Measurements from ENCODE around the gene TMEM233.
"Not testable (repeated sequence)": the region's sequence is repeated elsewhere in the genome, so short reads cannot be mapped to it uniquely, and the experiment has no call there.

The TMEM233 gene

DNA sequence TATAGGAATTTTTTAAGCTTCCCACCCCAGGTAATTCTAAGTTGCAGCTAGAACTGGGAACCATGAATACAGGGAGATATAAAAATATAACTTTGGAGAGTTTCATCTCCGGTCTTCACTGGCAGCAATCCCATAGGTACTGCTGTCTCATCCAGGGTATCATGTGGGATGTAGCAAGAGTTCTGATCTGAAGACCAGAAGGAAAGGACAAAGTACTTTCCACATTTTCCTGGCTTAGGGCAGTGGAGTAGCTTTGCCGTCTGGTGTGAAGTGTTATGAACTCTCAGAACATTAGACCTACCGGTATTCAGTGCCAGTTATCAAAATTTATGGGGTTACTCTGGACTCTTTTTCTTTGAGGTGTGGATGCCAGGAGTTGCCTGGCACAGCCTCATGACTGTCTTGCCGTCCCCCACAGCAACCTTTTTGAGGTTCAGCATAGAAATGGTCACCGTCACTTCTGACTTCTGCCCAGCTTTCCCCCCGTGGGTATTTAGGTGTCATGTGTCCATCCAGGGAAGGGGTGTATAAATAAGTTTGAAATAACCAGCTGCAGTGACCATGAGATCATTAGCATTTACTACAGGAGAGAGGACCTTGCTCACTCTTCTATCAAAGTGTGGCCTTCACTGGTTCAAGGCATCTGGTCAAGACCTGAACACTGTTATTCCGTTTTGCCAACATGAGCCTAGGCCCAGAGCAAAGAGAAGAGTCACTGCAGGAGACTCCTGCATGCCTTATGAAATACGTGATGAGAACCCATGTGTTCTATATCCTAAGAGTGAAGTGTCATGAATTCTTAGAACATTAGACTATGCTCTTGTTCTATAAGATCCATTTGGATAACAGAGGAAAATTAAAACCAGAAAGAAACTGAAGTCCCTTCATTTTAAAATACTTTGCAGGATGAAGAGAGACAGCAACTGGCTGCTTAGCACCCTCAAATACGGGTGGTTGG, 22.2 kb downstream of the TMEM233 start:
- H3K23ac ChIP-seq (ENCODE audit: low read length): no peak overlapping the region
- H4K8ac ChIP-seq (ENCODE audit: low read depth, low read length): no peak overlapping the region
- no peak overlapping the region for H2AFZ ChIP-seq (ENCODE audit: insufficient read depth, low read length, poor library complexity)
- H2BK5ac ChIP-seq (ENCODE audit: low read depth, low read length, poor library complexity): no peak overlapping the region
- no peak overlapping the region for H4K91ac ChIP-seq (ENCODE audit: low read depth, low read length)
- H3K9me3 ChIP-seq (ENCODE audit: insufficient read depth, low read depth, low read length): peaks cover 3% of the 10 kb centered on the region
- H3K27ac ChIP-seq (ENCODE audit: low read depth, low read length): no peak overlapping the region
- no peaks in the 10 kb centered on the region for H3K79me2 ChIP-seq (ENCODE audit: control insufficient read depth, insufficient read depth, low read length, poor library complexity)
- no peak overlapping the region for H2BK120ac ChIP-seq (ENCODE audit: insufficient read depth, low read length, poor library complexity)
- no peaks in the 10 kb centered on the region for H3K4me1 ChIP-seq (ENCODE audit: control insufficient read depth in 1 of 2, insufficient read depth in 2 of 2, low read length in 2 of 2)
- peak in 1 of 2 donors; percentile 54 for DNase-seq
- no peak overlapping the region for H3K4me2 ChIP-seq (ENCODE audit: low read length)
- WGBS (ENCODE audit: extremely low coverage, insufficient coverage, insufficient read length): no CpG with 5 or more reads among the region's 9 CpGs
- H2BK12ac ChIP-seq (ENCODE audit: low read length): no peak overlapping the region
- H3K36me3 ChIP-seq (ENCODE audit: control insufficient read depth in 1 of 2, insufficient read depth in 2 of 2, low read length in 2 of 2): no peaks in the 10 kb centered on the region
- no peak overlapping the region for H3K14ac ChIP-seq (ENCODE audit: low read length)
- H3K9ac ChIP-seq (ENCODE audit: low read length): no peak overlapping the region
- H2AK5ac ChIP-seq (ENCODE audit: low read length): no peak overlapping the region
- H3K4ac ChIP-seq (ENCODE audit: low read depth, low read length): no peak overlapping the region
- H3K27me3 ChIP-seq (ENCODE audit: insufficient read depth, low read length): no peaks in the 10 kb centered on the region
- no peak overlapping the region for H4K12ac ChIP-seq (ENCODE audit: low read depth, low read length)
- H3K18ac ChIP-seq (ENCODE audit: low read length): no peak overlapping the region
- no peaks in the 10 kb centered on the region for H3K79me1 ChIP-seq (ENCODE audit: low read length)
- no peak overlapping the region for H3K4me3 ChIP-seq (ENCODE audit: low read depth, low read length)

DNA sequence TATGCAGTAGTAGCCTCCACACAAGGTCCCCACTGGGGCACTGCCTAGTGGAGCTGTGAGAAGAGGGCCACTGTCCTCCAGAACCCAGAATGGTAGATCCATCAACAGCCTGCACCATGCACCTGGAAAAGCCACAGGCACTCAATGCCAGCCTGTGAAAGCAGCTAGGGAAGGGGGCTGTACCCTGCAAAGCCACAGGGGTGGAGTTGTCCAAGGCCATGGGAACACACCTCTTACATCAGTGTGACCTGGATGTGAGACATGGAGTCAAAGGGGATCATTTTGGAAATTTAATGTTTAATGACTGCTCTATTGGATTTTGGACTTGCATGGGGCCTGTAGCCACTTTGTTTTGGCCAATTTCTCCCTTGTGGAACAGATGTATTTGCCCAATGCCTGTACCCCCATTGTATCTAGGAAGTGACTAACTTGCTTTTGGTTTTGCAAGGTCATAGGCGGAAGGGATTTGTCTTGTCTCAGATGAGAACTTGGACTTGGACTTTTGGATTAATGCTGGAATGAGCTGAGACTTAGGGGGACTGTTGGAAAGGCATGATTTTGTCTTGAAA, 24.8 kb downstream of the TMEM233 start:
- not testable (repeated sequence) for H3K4ac ChIP-seq (ENCODE audit: low read depth, low read length); H3K4me1 ChIP-seq (ENCODE audit: control insufficient read depth in 1 of 2, insufficient read depth in 2 of 2, low read length in 2 of 2); H3K36me3 ChIP-seq (ENCODE audit: control insufficient read depth in 1 of 2, insufficient read depth in 2 of 2, low read length in 2 of 2); H3K79me2 ChIP-seq (ENCODE audit: control insufficient read depth, insufficient read depth, low read length, poor library complexity); H3K9ac ChIP-seq (ENCODE audit: low read length); H3K14ac ChIP-seq (ENCODE audit: low read length); H3K4me2 ChIP-seq (ENCODE audit: low read length); H3K27me3 ChIP-seq (ENCODE audit: insufficient read depth, low read length); H2BK5ac ChIP-seq (ENCODE audit: low read depth, low read length, poor library complexity); H3K23ac ChIP-seq (ENCODE audit: low read length); DNase-seq; H2AK5ac ChIP-seq (ENCODE audit: low read length); H4K12ac ChIP-seq (ENCODE audit: low read depth, low read length); H4K91ac ChIP-seq (ENCODE audit: low read depth, low read length); H2BK120ac ChIP-seq (ENCODE audit: insufficient read depth, low read length, poor library complexity); H2BK12ac ChIP-seq (ENCODE audit: low read length); H3K18ac ChIP-seq (ENCODE audit: low read length); H4K8ac ChIP-seq (ENCODE audit: low read depth, low read length); H2AFZ ChIP-seq (ENCODE audit: insufficient read depth, low read length, poor library complexity); H3K9me3 ChIP-seq (ENCODE audit: insufficient read depth, low read depth, low read length); H3K79me1 ChIP-seq (ENCODE audit: low read length); H3K27ac ChIP-seq (ENCODE audit: low read depth, low read length); H3K4me3 ChIP-seq (ENCODE audit: low read depth, low read length)
- WGBS (ENCODE audit: extremely low coverage, insufficient coverage, insufficient read length): no CpG with 5 or more reads among the region's 1 CpG

DNA sequence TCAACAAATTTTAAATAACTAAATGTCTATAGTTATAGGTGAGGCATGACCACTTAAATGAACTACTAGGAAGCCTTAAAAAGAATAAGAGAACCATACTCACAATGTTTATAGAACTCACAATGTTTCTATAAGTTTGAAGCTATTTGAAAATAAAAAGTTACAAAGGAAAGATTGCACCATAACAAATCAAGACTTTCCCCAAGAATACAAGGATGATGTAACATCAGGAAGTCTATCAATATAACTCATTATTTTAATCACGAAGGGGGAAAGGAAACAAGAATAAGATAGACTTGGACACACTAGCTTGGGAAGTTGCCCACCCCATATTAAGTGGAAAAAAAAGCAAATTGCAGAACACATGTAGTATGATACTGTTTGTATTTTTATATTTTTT, 26.9 kb downstream of the TMEM233 start:
- H3K4me1 ChIP-seq (ENCODE audit: control insufficient read depth in 1 of 2, insufficient read depth in 2 of 2, low read length in 2 of 2): no peaks in the 10 kb centered on the region
- H3K4me2 ChIP-seq (ENCODE audit: low read length): no peak overlapping the region
- no peak for DNase-seq
- WGBS (ENCODE audit: extremely low coverage, insufficient coverage, insufficient read length): no CpG with 5 or more reads among the region's 1 CpG
- no peak overlapping the region for H4K12ac ChIP-seq (ENCODE audit: low read depth, low read length)
- no peak overlapping the region for H3K18ac ChIP-seq (ENCODE audit: low read length)
- no peak overlapping the region for H4K8ac ChIP-seq (ENCODE audit: low read depth, low read length)
- H2BK120ac ChIP-seq (ENCODE audit: insufficient read depth, low read length, poor library complexity): no peak overlapping the region
- no peak overlapping the region for H2AK5ac ChIP-seq (ENCODE audit: low read length)
- no peaks in the 10 kb centered on the region for H3K36me3 ChIP-seq (ENCODE audit: control insufficient read depth in 1 of 2, insufficient read depth in 2 of 2, low read length in 2 of 2)
- no peak overlapping the region for H3K27ac ChIP-seq (ENCODE audit: low read depth, low read length)
- no peak overlapping the region for H3K14ac ChIP-seq (ENCODE audit: low read length)
- no peak overlapping the region for H3K23ac ChIP-seq (ENCODE audit: low read length)
- no peak overlapping the region for H2BK5ac ChIP-seq (ENCODE audit: low read depth, low read length, poor library complexity)
- H3K27me3 ChIP-seq (ENCODE audit: insufficient read depth, low read length): no peaks in the 10 kb centered on the region
- H2BK12ac ChIP-seq (ENCODE audit: low read length): no peak overlapping the region
- no peaks in the 10 kb centered on the region for H3K79me1 ChIP-seq (ENCODE audit: low read length)
- no peaks in the 10 kb centered on the region for H3K79me2 ChIP-seq (ENCODE audit: control insufficient read depth, insufficient read depth, low read length, poor library complexity)
- no peaks in the 10 kb centered on the region for H3K9me3 ChIP-seq (ENCODE audit: insufficient read depth, low read depth, low read length)
- no peak overlapping the region for H3K9ac ChIP-seq (ENCODE audit: low read length)
- no peak overlapping the region for H2AFZ ChIP-seq (ENCODE audit: insufficient read depth, low read length, poor library complexity)
- H4K91ac ChIP-seq (ENCODE audit: low read depth, low read length): no peak overlapping the region
- no peak overlapping the region for H3K4me3 ChIP-seq (ENCODE audit: low read depth, low read length)
- H3K4ac ChIP-seq (ENCODE audit: low read depth, low read length): no peak overlapping the region

DNA sequence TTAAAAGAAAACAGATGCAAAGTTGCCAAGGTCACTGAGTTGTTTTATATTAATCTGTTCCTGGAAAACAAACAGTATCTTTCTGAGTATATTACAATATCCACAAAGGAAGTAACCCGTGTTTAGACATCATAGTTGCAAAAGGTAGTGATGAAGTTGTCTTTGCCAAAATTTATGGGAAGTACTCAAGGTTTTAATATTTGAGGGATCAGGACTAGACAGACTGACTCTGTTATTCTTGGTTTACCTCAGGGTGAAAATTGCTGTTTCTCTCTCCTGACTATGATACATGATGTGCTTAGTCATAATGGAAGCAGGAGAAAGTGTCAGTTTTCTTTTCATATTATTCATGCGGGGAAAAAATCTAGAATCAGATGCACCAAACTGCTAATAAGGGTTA, 28.3 kb downstream of the TMEM233 start:
- H4K12ac ChIP-seq (ENCODE audit: low read depth, low read length): no peak overlapping the region
- H2BK12ac ChIP-seq (ENCODE audit: low read length): no peak overlapping the region
- no peaks in the 10 kb centered on the region for H3K79me1 ChIP-seq (ENCODE audit: low read length)
- H3K4me2 ChIP-seq (ENCODE audit: low read length): no peak overlapping the region
- H3K4me3 ChIP-seq (ENCODE audit: low read depth, low read length): no peak overlapping the region
- no peak overlapping the region for H4K91ac ChIP-seq (ENCODE audit: low read depth, low read length)
- no peak overlapping the region for H3K14ac ChIP-seq (ENCODE audit: low read length)
- no peak overlapping the region for H2AFZ ChIP-seq (ENCODE audit: insufficient read depth, low read length, poor library complexity)
- H3K27ac ChIP-seq (ENCODE audit: low read depth, low read length): no peak overlapping the region
- no peak overlapping the region for H3K9ac ChIP-seq (ENCODE audit: low read length)
- no peaks in the 10 kb centered on the region for H3K9me3 ChIP-seq (ENCODE audit: insufficient read depth, low read depth, low read length)
- H3K18ac ChIP-seq (ENCODE audit: low read length): no peak overlapping the region
- H3K36me3 ChIP-seq (ENCODE audit: control insufficient read depth in 1 of 2, insufficient read depth in 2 of 2, low read length in 2 of 2): no peaks in the 10 kb centered on the region
- no peaks in the 10 kb centered on the region for H3K27me3 ChIP-seq (ENCODE audit: insufficient read depth, low read length)
- no CpG with 5 or more reads among the region's 2 CpGs for WGBS (ENCODE audit: extremely low coverage, insufficient coverage, insufficient read length)
- no peak overlapping the region for H2BK120ac ChIP-seq (ENCODE audit: insufficient read depth, low read length, poor library complexity)
- H2BK5ac ChIP-seq (ENCODE audit: low read depth, low read length, poor library complexity): no peak overlapping the region
- no peak overlapping the region for H3K23ac ChIP-seq (ENCODE audit: low read length)
- H4K8ac ChIP-seq (ENCODE audit: low read depth, low read length): no peak overlapping the region
- no peaks in the 10 kb centered on the region for H3K79me2 ChIP-seq (ENCODE audit: control insufficient read depth, insufficient read depth, low read length, poor library complexity)
- no peak overlapping the region for H3K4ac ChIP-seq (ENCODE audit: low read depth, low read length)
- no peak for DNase-seq
- H3K4me1 ChIP-seq (ENCODE audit: control insufficient read depth in 1 of 2, insufficient read depth in 2 of 2, low read length in 2 of 2): no peaks in the 10 kb centered on the region
- no peak overlapping the region for H2AK5ac ChIP-seq (ENCODE audit: low read length)
